ENCODE results near the gene TNS1.
"Not testable (repeated sequence)": the region's sequence is repeated elsewhere in the genome, so short reads cannot be mapped to it uniquely, and the experiment has no call there.

Gene TNS1

GRCh38 chr2:218029366-218030360 is 26.9 kb upstream of the TNS1 start:
- peak; percentile 25 for DNase-seq

- no peak for DNase-seq
Observed at GRCh38 chr2:218028562-218029348, 26.0 kb upstream of the TNS1 start.

GRCh38 chr2:218028189-218028495 is 25.3 kb upstream of the TNS1 start:
- no peak for DNase-seq

- DNase-seq, result no peak
Observed at GRCh38 chr2:218027426-218028188, 24.8 kb upstream of the TNS1 start.

- no peak for DNase-seq
Observed at GRCh38 chr2:218026676-218027425, 24.1 kb upstream of the TNS1 start.

GRCh38 chr2:218026244-218026643 is 23.4 kb upstream of the TNS1 start:
- no peak for DNase-seq

- no peak for DNase-seq
Observed at GRCh38 chr2:218024871-218025270, 22.1 kb upstream of the TNS1 start.

GRCh38 chr2:218024336-218024735 is 21.5 kb upstream of the TNS1 start:
- DNase-seq, result no peak

GRCh38 chr2:218023636-218024035 is 20.8 kb upstream of the TNS1 start:
- no peak for DNase-seq

- no peak for DNase-seq
Observed at GRCh38 chr2:218022851-218023530, 20.2 kb upstream of the TNS1 start.

- DNase-seq, result no peak
Observed at GRCh38 chr2:218022131-218022850, 19.5 kb upstream of the TNS1 start.

GRCh38 chr2:218021536-218022071 is 18.8 kb upstream of the TNS1 start:
- no peak for DNase-seq

- no peak for DNase-seq
Observed at GRCh38 chr2:218020966-218021535, 18.3 kb upstream of the TNS1 start.

- no peak for DNase-seq
Observed at GRCh38 chr2:218020281-218020680, 17.5 kb upstream of the TNS1 start.

GRCh38 chr2:218019411-218020060 is 16.7 kb upstream of the TNS1 start:
- DNase-seq, result no peak

GRCh38 chr2:218018842-218019125 is 16.0 kb upstream of the TNS1 start:
- not testable (repeated sequence) for DNase-seq

GRCh38 chr2:218017211-218018053 is 14.6 kb upstream of the TNS1 start:
- DNase-seq, result no peak

- no peak for DNase-seq
Observed at GRCh38 chr2:218016810-218017209, 14.0 kb upstream of the TNS1 start.

Data from fibroblast of skin of scalp (primary cell).